ENCODE results near the gene PTK7. TPM values are rescaled to one million over a fixed set of nuclear protein-coding genes. Genes with fewer than 3 reads are reported as not detected.

PTK7 gene
- total and polyA plus RNA-seq, 2 donors: 48.1 to 101 TPM

DNA sequence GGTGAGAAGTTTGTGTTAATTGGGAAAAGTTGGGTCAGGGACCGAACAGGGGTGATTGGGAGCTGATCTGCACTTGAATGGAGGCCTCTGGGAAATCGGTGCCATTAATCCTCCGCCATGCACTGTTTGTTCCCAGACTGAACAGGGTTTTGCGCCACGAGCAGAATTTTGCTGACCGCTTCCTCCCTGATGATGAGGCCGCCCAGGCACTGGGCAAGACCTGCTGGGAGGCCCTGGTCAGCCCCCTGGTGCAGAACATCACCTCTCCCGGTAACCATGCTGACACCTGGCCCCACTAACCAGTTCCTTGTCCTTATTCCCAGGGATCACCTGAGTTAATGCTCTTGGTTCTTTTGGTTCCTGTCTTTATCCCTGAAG, 127.6 kb downstream of the PTK7 start:
- H3K36me3 ChIP-seq (ENCODE audit: control insufficient read depth in 2 of 2, insufficient read depth in 2 of 2, low read length in 1 of 2): peaks cover 39 to 46% of the 10 kb centered on the region in 2 donors
- 97% methylated on average over 8 of the region's 8 CpGs for WGBS
- no peak for DNase-seq (ENCODE audit: low read depth in 6 of 9, low spot score in 9 of 9)

DNA sequence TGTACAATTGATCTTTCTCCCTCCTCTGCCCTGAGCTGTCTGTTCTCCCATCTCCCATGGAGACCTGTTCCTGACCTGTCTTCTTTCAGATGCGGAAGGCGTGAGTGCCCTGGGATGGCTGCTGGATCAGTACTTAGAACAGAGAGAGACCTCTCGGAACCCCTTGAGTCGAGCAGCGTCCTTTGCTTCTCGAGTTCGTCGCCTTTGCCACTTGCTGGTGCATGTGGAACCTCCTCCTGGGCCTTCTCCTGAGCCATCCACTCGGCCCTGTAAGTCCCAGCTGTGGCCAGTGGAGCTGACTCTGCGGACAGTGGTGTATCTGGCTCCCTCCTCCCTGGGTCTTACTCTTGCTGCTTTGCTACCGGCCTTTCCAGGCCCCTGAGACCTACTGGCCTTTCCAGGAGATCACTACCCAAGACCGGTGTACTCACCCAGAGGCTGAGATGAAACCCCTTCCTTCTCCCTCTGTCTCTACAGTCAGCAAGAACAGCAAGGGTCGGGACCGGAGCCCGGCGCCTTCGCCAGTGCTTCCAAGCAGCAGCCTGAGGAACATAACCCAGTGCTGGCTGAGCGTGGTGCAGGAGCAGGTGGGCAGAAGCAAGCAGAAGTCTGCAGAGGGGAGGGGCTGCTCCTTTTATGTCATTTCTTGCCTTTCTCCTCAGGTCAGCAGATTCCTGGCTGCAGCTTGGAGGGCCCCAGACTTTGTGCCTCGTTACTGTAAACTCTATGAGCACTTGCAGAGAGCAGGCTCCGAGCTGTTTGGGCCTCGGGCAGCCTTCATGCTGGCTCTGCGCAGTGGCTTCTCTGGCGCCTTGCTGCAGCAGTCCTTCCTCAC, 128.4 kb downstream of the PTK7 start:
- no peak overlapping the region for H3K27ac ChIP-seq (ENCODE audit: low read depth in 1 of 2, low read length in 1 of 2)
- H3K4me3 ChIP-seq (ENCODE audit: low read length in 2 of 2): no peak overlapping the region
- H3K27me3 ChIP-seq (ENCODE audit: control insufficient read depth in 2 of 2, insufficient read depth in 1 of 2, low read length in 1 of 2): no peaks in the 10 kb centered on the region
- 99% methylated on average over 23 of the region's 23 CpGs for WGBS
- no peaks in the 10 kb centered on the region for H3K4me1 ChIP-seq (ENCODE audit: control insufficient read depth in 2 of 2, insufficient read depth in 2 of 2, low read length in 2 of 2)
- no peak for DNase-seq (ENCODE audit: low read depth in 6 of 9, low spot score in 9 of 9)
- peaks cover 39 to 41% of the 10 kb centered on the region in 2 donors for H3K36me3 ChIP-seq (ENCODE audit: control insufficient read depth in 2 of 2, insufficient read depth in 2 of 2, low read length in 1 of 2)
- H3K9me3 ChIP-seq (ENCODE audit: control insufficient read depth in 2 of 2, insufficient read depth in 1 of 2, low read length in 1 of 2): no peaks in the 10 kb centered on the region

More for the DNA sequence above, 127.6 kb downstream of the PTK7 start:
- H3K4me3 ChIP-seq (ENCODE audit: low read length in 2 of 2): no peak overlapping the region
- no peaks in the 10 kb centered on the region for H3K4me1 ChIP-seq (ENCODE audit: control insufficient read depth in 2 of 2, insufficient read depth in 2 of 2, low read length in 2 of 2)
- no peak overlapping the region for H3K27ac ChIP-seq (ENCODE audit: low read depth in 1 of 2, low read length in 1 of 2)
- no peaks in the 10 kb centered on the region for H3K27me3 ChIP-seq (ENCODE audit: control insufficient read depth in 2 of 2, insufficient read depth in 1 of 2, low read length in 1 of 2)
- peaks cover 0 to under 1% of the 10 kb centered on the region in 2 donors for H3K9me3 ChIP-seq (ENCODE audit: control insufficient read depth in 2 of 2, insufficient read depth in 1 of 2, low read length in 1 of 2)

DNA sequence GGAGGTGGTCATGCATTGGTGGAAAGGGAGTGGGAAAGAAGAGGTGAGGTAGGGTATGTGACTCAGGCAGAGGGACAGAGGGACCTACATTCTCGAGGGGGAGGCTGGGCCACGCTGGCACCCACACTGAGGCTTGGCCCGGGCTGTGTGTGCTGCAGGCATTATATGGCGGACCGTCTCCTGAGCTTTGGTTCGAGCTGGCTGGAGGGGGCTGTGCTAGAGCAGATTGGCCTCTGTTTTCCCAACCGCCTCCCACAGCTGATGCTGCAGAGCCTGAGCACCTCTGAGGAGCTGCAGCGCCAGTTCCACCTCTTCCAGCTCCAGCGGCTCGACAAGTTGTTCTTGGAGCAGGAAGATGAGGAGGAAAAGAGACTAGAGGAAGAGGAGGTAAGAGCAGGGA, 129.7 kb downstream of the PTK7 start:
- WGBS: 98% methylated on average over 10 of the region's 10 CpGs
- H3K36me3 ChIP-seq (ENCODE audit: control insufficient read depth in 2 of 2, insufficient read depth in 2 of 2, low read length in 1 of 2): peaks cover 25 to 28% of the 10 kb centered on the region in 2 donors
- H3K4me3 ChIP-seq (ENCODE audit: low read length in 2 of 2): no peak overlapping the region
- DNase-seq (ENCODE audit: low read depth in 6 of 9, low spot score in 9 of 9): no peak
- H3K9me3 ChIP-seq (ENCODE audit: control insufficient read depth in 2 of 2, insufficient read depth in 1 of 2, low read length in 1 of 2): no peaks in the 10 kb centered on the region
- no peaks in the 10 kb centered on the region for H3K4me1 ChIP-seq (ENCODE audit: control insufficient read depth in 2 of 2, insufficient read depth in 2 of 2, low read length in 2 of 2)
- no peaks in the 10 kb centered on the region for H3K27me3 ChIP-seq (ENCODE audit: control insufficient read depth in 2 of 2, insufficient read depth in 1 of 2, low read length in 1 of 2)
- no peak overlapping the region for H3K27ac ChIP-seq (ENCODE audit: low read depth in 1 of 2, low read length in 1 of 2)

DNA sequence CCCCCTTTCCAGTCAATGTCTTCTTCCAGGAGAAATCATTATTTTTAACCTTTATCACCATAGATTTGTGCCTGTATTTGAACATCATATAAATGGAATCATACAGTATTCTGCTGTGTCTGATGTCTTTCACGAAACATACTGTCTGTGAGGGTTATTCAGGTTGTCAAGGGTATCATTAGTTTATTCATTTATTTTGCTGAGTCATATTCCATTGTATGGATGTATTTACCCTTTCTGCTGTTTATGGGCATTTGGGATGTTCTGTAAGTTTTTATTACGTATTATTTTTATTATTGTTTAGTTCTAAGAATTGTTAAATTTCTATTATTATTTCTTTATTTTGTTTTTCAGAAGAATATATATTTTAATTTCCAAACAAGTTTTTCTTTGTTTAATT, 131.2 kb downstream of the PTK7 start:
- Histone ChIP-seq H3K9me3 (ENCODE audit: control insufficient read depth in 2 of 2, insufficient read depth in 1 of 2, low read length in 1 of 2) (no peaks in the 10 kb centered on the region), H3K36me3 (ENCODE audit: control insufficient read depth in 2 of 2, insufficient read depth in 2 of 2, low read length in 1 of 2) (peaks cover 20 to 25% of the 10 kb centered on the region in 2 donors), H3K4me3 (ENCODE audit: low read length in 2 of 2) (no peak overlapping the region), H3K27me3 (ENCODE audit: control insufficient read depth in 2 of 2, insufficient read depth in 1 of 2, low read length in 1 of 2) (no peaks in the 10 kb centered on the region), H3K27ac (ENCODE audit: low read depth in 1 of 2, low read length in 1 of 2) (no peak overlapping the region), H3K4me1 (ENCODE audit: control insufficient read depth in 2 of 2, insufficient read depth in 2 of 2, low read length in 2 of 2) (no peaks in the 10 kb centered on the region)
- 97% methylated on average over 2 of the region's 2 CpGs for WGBS
- DNase-seq (ENCODE audit: low read depth in 6 of 9, low spot score in 9 of 9): no peak

Other genes starting within 250 kb of the PTK7 start
- gene RPL7L1, start 196.7 kb upstream of the PTK7 start, total RNA-seq: 77.1 TPM
- 59.5 TPM for gene RPL7L1, start 196.7 kb upstream of the PTK7 start, polyA plus RNA-seq
- gene PTCRA, start 160.3 kb upstream of the PTK7 start, total RNA-seq: 145 TPM
- 13.4 TPM for gene PTCRA, start 160.3 kb upstream of the PTK7 start, polyA plus RNA-seq
- gene CNPY3, start 146.8 kb upstream of the PTK7 start, total RNA-seq: 62.6 TPM
- 59.3 TPM for gene CNPY3, start 146.8 kb upstream of the PTK7 start, polyA plus RNA-seq
- gene GNMT, start 115.6 kb upstream of the PTK7 start, total RNA-seq: 3.0 TPM
- 2.6 TPM for gene GNMT, start 115.6 kb upstream of the PTK7 start, polyA plus RNA-seq
- gene PEX6, start 97.1 kb upstream of the PTK7 start, total RNA-seq: 14.6 TPM
- 16.6 TPM for gene PEX6, start 97.1 kb upstream of the PTK7 start, polyA plus RNA-seq
- 45.8 TPM for gene PPP2R5D, start 91.7 kb upstream of the PTK7 start, total RNA-seq
- 25.0 TPM for gene PPP2R5D, start 91.7 kb upstream of the PTK7 start, polyA plus RNA-seq
- gene MEA1, start 62.4 kb upstream of the PTK7 start, total RNA-seq: 101 TPM
- gene MEA1, start 62.4 kb upstream of the PTK7 start, polyA plus RNA-seq: 72.3 TPM
- 73.8 TPM for gene KLHDC3, start 62.1 kb upstream of the PTK7 start, total RNA-seq
- 87.0 TPM for gene KLHDC3, start 62.1 kb upstream of the PTK7 start, polyA plus RNA-seq
- 64.6 TPM for gene RRP36, start 54.7 kb upstream of the PTK7 start, total RNA-seq
- 50.1 TPM for gene RRP36, start 54.7 kb upstream of the PTK7 start, polyA plus RNA-seq
- 9.4 TPM for gene CUL7, start 22.5 kb upstream of the PTK7 start, total RNA-seq
- gene CUL7, start 22.5 kb upstream of the PTK7 start, polyA plus RNA-seq: 5.5 TPM
- 28.0 TPM for gene MRPL2, start 16.9 kb upstream of the PTK7 start, total RNA-seq
- gene MRPL2, start 16.9 kb upstream of the PTK7 start, polyA plus RNA-seq: 49.9 TPM
- gene KLC4, start 16.7 kb upstream of the PTK7 start, total RNA-seq: 20.3 TPM
- 27.1 TPM for gene KLC4, start 16.7 kb upstream of the PTK7 start, polyA plus RNA-seq
- 18.1 TPM for gene SRF, start 95.0 kb downstream of the PTK7 start, total RNA-seq
- 25.5 TPM for gene SRF, start 95.0 kb downstream of the PTK7 start, polyA plus RNA-seq
- gene CUL9, start 105.9 kb downstream of the PTK7 start, total RNA-seq: 25.3 TPM
- 119 TPM for gene CUL9, start 105.9 kb downstream of the PTK7 start, polyA plus RNA-seq
- gene DNPH1, start 153.2 kb downstream of the PTK7 start, total RNA-seq: 58.9 TPM
- 46.7 TPM for gene DNPH1, start 153.2 kb downstream of the PTK7 start, polyA plus RNA-seq
- 0.05 TPM for gene TTBK1, start 167.2 kb downstream of the PTK7 start, total RNA-seq
- 0.09 TPM for gene TTBK1, start 167.2 kb downstream of the PTK7 start, polyA plus RNA-seq
- gene SLC22A7, start 221.9 kb downstream of the PTK7 start, total RNA-seq: 0.09 TPM
- 0.16 TPM for gene SLC22A7, start 221.9 kb downstream of the PTK7 start, polyA plus RNA-seq
- 0.61 TPM for gene CRIP3, start 232.5 kb downstream of the PTK7 start, total RNA-seq
- 11.0 TPM for gene CRIP3, start 232.5 kb downstream of the PTK7 start, polyA plus RNA-seq

Data from thymus (tissue), 11 donors.